AG04450 (cell line): ENCODE measurements around the gene PRKG1. TPM values are rescaled to one million over a fixed set of nuclear protein-coding genes. Genes with fewer than 3 reads are reported as not detected.

Experiments used
- CTCF ChIA-PET: fragments of 300-600, 350-600 bp; formaldehyde crosslinking; extraction: SDS; loops from one replicate; lab custom pipeline; 2022; ENCODE audit warnings: antibody characterized with exemption, inconsistent platforms; lab: Charles Lee
- POLR2A ChIA-PET: fragments of 350-600 bp; formaldehyde crosslinking; extraction: SDS; loops from one replicate; lab custom pipeline; 2021; ENCODE audit warnings: antibody characterized with exemption, inconsistent platforms; lab: Yijun Ruan, JAX
- DNase-seq: peaks from one replicate; pipeline ENCODE4 v3.0.0-alpha.2; 2011; ENCODE audit warnings: low read depth, low spot score
- H3K27ac ChIP-seq: one replicate; pipeline ENCODE4 v1.5.1; 2012; ENCODE audit warnings: low read depth, low read length, control low read depth
- H3K27me3 ChIP-seq: one replicate; pipeline ENCODE4 v1.6.0; 2012; ENCODE audit warnings: low read length; ENCODE audit not compliant: control insufficient read depth, insufficient read depth
- H3K4me3 ChIP-seq: 2 replicates; pipeline ENCODE4 v1.5.1; 2011; ENCODE audit warnings: mild to moderate bottlenecking, low read depth, low read length, control low read depth
- H3K9me3 ChIP-seq: 2 replicates; pipeline ENCODE4 v1.5.1; 2012; ENCODE audit warnings: low read length; ENCODE audit not compliant: control insufficient read depth, insufficient read depth
- CTCF ChIP-seq: IDR thresholded peaks from 2 replicates; pipeline ENCODE4 v1.5.1; 2011; ENCODE audit warnings: low read depth, low read length, control low read depth, inconsistent platforms
- polyA plus RNA-seq: library from polyadenylated mRNA; depleted of rRNA; stranded (reverse); fragments of >200 nt; gene quantifications from 2 replicates; pipeline ENCODE4 v1.2.3, GENCODE V29; 2011

PRKG1 gene
- polyA plus RNA-seq, 1 experiment, result 19.0 TPM

GRCh38 chr10:51700228-51700817 lies 626.0 kb downstream of the PRKG1 start:
- no peak for DNase-seq
- Histone ChIP-seq H3K27ac (peak overlapping the region; percentile 96), H3K27me3 (no peaks in the 10 kb centered on the region), H3K4me3 (peak overlapping the region; percentile 87), H3K9me3 (no peaks in the 10 kb centered on the region)
- CTCF ChIA-PET, result interaction anchor here (0.5 to 1.7 kb wide), 3 partner anchors 290 to 637 kb away, joined by 3 to 6 read pairs (median 4); no protein-coding TSS in a partner anchor
- no peak for TF ChIP-seq CTCF
- POLR2A ChIA-PET, result interaction anchor here (0.6 kb wide), 1 partner anchor 193 kb away, joined by 4 read pairs; no protein-coding TSS in a partner anchor

GRCh38 chr10:51705774-51706173 lies 631.5 kb downstream of the PRKG1 start:
- Histone ChIP-seq H3K4me3 (no peak overlapping the region), H3K9me3 (no peaks in the 10 kb centered on the region), H3K27ac (no peak overlapping the region), H3K27me3 (no peaks in the 10 kb centered on the region)
- no peak for DNase-seq
- CTCF ChIA-PET, result no interaction called here
- no peak for TF ChIP-seq CTCF
- POLR2A ChIA-PET, result no interaction called here

- CTCF ChIA-PET, result no interaction called here
- H3K4me3 ChIP-seq, result no peak overlapping the region
- POLR2A ChIA-PET, result no interaction called here
- no peaks in the 10 kb centered on the region for H3K27me3 ChIP-seq
- H3K27ac ChIP-seq, result no peak overlapping the region
- DNase-seq, result peak; percentile 76
- no peak for TF ChIP-seq CTCF
- H3K9me3 ChIP-seq, result no peaks in the 10 kb centered on the region
Observed at GRCh38 chr10:51706225-51706624, 631.9 kb downstream of the PRKG1 start.

- Histone ChIP-seq H3K27ac (no peak overlapping the region), H3K4me3 (no peak overlapping the region), H3K27me3 (no peaks in the 10 kb centered on the region), H3K9me3 (no peaks in the 10 kb centered on the region)
- no peak for DNase-seq
- CTCF ChIA-PET, result interaction anchor here (0.7 kb wide), 1 partner anchor 43 kb away, joined by 3 read pairs; no protein-coding TSS in a partner anchor
- POLR2A ChIA-PET, result no interaction called here
- TF ChIP-seq CTCF, result no peak
Observed at GRCh38 chr10:51707392-51707791, 633.1 kb downstream of the PRKG1 start.

GRCh38 chr10:51707821-51708424 lies 633.6 kb downstream of the PRKG1 start:
- TF ChIP-seq CTCF, result no peak
- Histone ChIP-seq H3K4me3 (no peak overlapping the region), H3K27ac (no peak overlapping the region), H3K9me3 (no peaks in the 10 kb centered on the region), H3K27me3 (no peaks in the 10 kb centered on the region)
- DNase-seq, result no peak
- POLR2A ChIA-PET, result no interaction called here
- CTCF ChIA-PET, result interaction anchor here (0.6 to 0.7 kb wide), 2 partner anchors 43 to 503 kb away, joined by 3 to 7 read pairs; no protein-coding TSS in a partner anchor
